ENCODE results near the gene NSMCE1.

Gene NSMCE1

GRCh38 chr16:27240948-27241531 is 27.5 kb downstream of the NSMCE1 start:
- ATAC-seq (replicated peaks) (no peak), DNase-seq (no peak)
- H3K4me3 Mint-ChIP-seq, result no peak overlapping the region
- no peaks in the 10 kb centered on the region for H3K9me3 Mint-ChIP-seq
- peaks cover 57 to 59% of the 10 kb centered on the region in 2 donors for H3K4me1 Mint-ChIP-seq (ENCODE audit: low read depth in 2 of 2)
- H3K36me3 Mint-ChIP-seq (ENCODE audit: insufficient read depth), result peaks cover 15% of the 10 kb centered on the region
- H3K27me3 Mint-ChIP-seq, result no peaks in the 10 kb centered on the region
- peak overlapping the region in 1 of 2 donors; percentile 87 for H3K27ac Mint-ChIP-seq

DNA sequence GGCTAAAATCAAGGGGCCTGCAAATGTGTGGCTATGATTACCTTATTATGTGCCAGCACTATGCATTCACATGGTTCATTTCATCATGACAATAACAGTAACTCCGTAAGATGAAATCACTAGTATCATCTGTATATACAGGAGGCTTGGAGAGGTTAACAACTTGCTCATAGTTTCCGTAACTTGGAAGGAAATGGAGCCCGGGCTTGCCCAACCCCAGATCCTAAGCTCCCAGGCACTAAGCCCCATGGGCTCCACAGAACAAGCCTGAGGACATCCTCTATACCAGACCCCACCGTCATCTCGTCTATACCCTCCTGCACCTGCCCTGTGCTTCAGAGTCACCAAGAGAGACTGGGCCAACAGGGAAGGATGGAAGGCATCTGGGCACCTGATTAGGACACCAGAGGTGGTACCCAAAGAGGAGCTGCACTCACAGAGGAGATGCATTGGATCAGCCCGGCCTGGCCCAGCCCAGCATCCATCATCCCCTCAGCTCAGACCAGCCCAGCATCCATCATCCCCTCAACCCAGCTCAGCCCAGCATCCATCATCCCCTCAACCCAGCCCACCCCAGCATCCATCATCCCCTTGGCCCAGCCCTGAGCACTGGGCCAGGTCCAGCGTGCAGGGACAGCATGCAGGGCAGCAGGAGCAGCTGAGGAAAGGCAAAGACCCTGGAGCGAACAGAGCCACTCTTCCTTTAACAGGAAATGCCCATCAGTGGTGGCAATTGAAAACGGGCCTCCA is 28.5 kb downstream of the NSMCE1 start:
- ATAC-seq (replicated peaks) (no peak), DNase-seq (no peak)
- peaks cover 22% of the 10 kb centered on the region for H3K36me3 Mint-ChIP-seq (ENCODE audit: insufficient read depth)
- H3K4me1 Mint-ChIP-seq (ENCODE audit: low read depth in 2 of 2), result peaks cover 62 to 63% of the 10 kb centered on the region in 2 donors
- H3K27ac Mint-ChIP-seq, result peak overlapping the region in 1 of 2 donors; percentile 98
- H3K27me3 Mint-ChIP-seq, result no peaks in the 10 kb centered on the region
- H3K4me3 Mint-ChIP-seq, result no peak overlapping the region
- no peaks in the 10 kb centered on the region for H3K9me3 Mint-ChIP-seq

- Mint-ChIP-seq H3K4me1 (ENCODE audit: low read depth in 2 of 2) (peaks cover 64 to 65% of the 10 kb centered on the region in 2 donors), H3K4me3 (peak overlapping the region; percentile 61 to 74), H3K27me3 (no peaks in the 10 kb centered on the region), H3K36me3 (ENCODE audit: insufficient read depth) (peaks cover 26% of the 10 kb centered on the region), H3K27ac (peak overlapping the region; percentile 90 to 98), H3K9me3 (no peaks in the 10 kb centered on the region)
- no peak for DNase-seq
- no peak for ATAC-seq (replicated peaks)
Observed at GRCh38 chr16:27239026-27239425, 29.5 kb downstream of the NSMCE1 start.

DNA sequence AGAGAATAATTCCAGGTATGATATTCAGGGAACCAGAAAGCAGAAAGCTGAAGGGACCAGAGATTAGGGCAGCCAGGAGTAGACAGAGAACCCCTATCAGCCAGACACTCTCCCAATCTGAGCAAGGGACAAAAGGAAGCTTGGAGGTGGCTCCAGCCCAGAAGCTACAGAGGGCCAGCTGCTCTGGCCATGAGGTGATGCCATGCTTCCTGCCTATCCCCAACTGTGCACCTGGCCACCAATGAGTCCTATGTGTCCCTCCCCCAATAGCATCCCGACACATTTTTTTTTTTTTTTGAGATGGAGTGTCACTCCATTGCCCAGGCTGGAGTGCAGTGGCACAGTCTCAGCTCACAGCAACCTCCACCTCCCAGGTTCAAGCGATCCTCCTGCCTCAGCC is 30.0 kb downstream of the NSMCE1 start:
- peak overlapping the region; percentile 90 to 98 for H3K27ac Mint-ChIP-seq
- H3K4me1 Mint-ChIP-seq (ENCODE audit: low read depth in 2 of 2), result peaks cover 63 to 64% of the 10 kb centered on the region in 2 donors
- H3K36me3 Mint-ChIP-seq (ENCODE audit: insufficient read depth), result peaks cover 29% of the 10 kb centered on the region
- H3K27me3 Mint-ChIP-seq, result no peaks in the 10 kb centered on the region
- no peak for ATAC-seq (replicated peaks)
- DNase-seq, result no peak
- peak overlapping the region; percentile 61 to 74 for H3K4me3 Mint-ChIP-seq
- H3K9me3 Mint-ChIP-seq, result no peaks in the 10 kb centered on the region

DNA sequence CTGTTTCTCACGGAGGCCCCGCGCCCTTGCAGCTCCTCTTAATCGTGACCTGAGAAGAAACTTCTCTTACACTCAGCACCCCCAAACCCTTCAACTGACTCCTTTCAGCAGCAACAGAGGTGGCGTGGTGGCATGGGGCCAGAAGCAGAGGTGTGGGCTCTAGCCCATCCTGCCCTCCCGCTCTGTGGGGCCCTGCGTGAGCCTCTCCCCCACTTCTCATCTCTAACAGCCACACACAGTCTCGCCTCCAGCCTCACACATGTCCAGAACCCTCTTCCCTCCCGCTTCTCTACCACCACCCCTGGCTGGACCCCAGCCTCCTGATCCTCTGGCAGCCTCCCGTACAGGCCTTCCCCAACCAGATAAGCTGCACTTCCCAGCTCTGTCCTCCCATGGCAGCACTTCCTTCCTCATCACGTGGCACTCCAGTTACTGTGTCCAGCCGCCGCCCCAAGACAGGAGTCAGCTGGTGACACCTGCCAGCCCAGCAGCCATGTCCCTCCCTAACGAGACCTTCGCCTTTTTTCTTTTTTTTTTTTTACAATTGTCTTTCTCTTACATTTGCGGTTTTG is 30.5 kb downstream of the NSMCE1 start:
- peaks cover 29% of the 10 kb centered on the region for H3K36me3 Mint-ChIP-seq (ENCODE audit: insufficient read depth)
- no peaks in the 10 kb centered on the region for H3K9me3 Mint-ChIP-seq
- H3K27me3 Mint-ChIP-seq, result no peaks in the 10 kb centered on the region
- peak overlapping the region; percentile 61 to 74 for H3K4me3 Mint-ChIP-seq
- DNase-seq, result peak; percentile 38 to 46 (median 39)
- peak; percentile 6 for ATAC-seq (replicated peaks)
- H3K27ac Mint-ChIP-seq, result peak overlapping the region; percentile 90 to 98
- peaks cover 61 to 62% of the 10 kb centered on the region in 2 donors for H3K4me1 Mint-ChIP-seq (ENCODE audit: low read depth in 2 of 2)

DNA sequence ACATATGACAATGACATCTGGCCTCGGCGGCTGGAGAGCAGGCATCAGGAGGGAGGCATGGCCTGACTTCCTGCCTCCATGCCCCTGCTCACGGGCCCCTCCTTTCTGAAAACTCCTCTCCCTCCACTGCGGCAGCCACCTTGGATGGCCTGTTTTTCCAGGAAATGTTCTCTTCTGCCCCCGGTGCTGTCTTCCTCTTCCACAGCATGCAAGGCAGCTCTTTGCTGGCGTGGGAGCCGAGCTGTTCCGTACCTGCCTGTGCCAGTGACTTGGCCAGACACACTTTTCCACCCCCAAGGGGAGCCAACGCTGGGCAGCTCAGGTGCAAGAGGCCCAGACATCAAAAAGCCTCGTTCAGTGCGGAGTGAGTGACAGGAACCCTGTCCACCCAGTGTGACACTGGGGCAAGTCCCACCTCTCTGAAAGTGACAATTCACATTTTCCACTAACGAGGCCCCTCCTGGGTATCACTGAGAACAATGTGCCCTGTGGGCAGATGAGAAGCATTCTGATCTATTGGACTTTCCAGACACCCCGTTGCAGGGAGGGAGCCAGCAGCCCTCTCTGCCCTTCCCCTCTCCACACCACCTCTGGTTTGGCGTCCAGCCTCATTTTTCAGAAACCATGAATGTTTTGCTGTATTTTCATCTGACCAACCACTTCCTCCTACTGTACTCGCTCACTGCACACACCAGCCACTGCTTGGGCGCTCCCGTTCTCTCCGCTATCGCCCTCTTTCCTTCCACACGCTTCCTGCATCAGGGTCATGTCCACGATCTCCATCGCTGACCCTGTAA is 31.2 kb downstream of the NSMCE1 start:
- DNase-seq, result peak; percentile 50 to 60 (median 52)
- Mint-ChIP-seq H3K36me3 (ENCODE audit: insufficient read depth) (peaks cover 29% of the 10 kb centered on the region), H3K4me1 (ENCODE audit: low read depth in 2 of 2) (peaks cover 58 to 62% of the 10 kb centered on the region in 2 donors), H3K9me3 (no peaks in the 10 kb centered on the region), H3K4me3 (peak overlapping the region; percentile 61 to 74), H3K27me3 (no peaks in the 10 kb centered on the region), H3K27ac (peak overlapping the region; percentile 90 to 98)
- peak; percentile 55 for ATAC-seq (replicated peaks)

DNA sequence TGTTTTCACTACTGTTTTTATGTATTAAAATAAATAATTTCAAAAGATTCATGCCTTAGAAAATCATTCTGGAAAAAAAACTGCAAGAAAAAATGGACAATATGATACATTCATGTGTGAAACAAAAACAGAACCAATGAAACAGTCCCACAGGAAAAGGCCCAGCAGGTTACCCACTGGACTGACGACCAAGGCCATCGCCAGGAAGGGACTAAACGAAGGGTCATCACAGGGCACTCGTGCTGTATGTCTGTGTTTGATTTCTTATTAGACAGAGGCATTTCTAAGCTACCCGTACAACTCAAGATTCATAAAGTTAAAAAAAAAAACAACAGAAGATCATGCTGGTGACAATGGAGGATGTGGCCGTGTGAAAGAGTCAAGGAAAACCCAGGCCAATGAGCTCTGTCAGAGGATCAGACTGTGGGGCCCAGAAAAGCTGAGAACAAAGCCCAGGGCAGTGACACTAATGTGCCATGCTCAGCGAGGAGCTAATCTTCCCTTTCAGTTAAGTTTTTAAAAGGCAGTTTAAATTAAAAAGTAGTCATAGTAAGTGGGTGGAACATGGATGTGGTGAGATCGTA is 31.8 kb downstream of the NSMCE1 start:
- peaks cover 29% of the 10 kb centered on the region for H3K36me3 Mint-ChIP-seq (ENCODE audit: insufficient read depth)

GRCh38 chr16:27235938-27236245 is 32.7 kb downstream of the NSMCE1 start:
- H3K4me3 Mint-ChIP-seq, result peak overlapping the region; percentile 81 to 84
- H3K9me3 Mint-ChIP-seq, result no peaks in the 10 kb centered on the region
- H3K36me3 Mint-ChIP-seq (ENCODE audit: insufficient read depth), result peaks cover 29% of the 10 kb centered on the region
- DNase-seq (no peak), ATAC-seq (replicated peaks) (no peak)
- H3K27ac Mint-ChIP-seq, result peak overlapping the region; percentile 90 to 98
- peaks cover 64 to 75% of the 10 kb centered on the region in 2 donors for H3K4me1 Mint-ChIP-seq (ENCODE audit: low read depth in 2 of 2)
- no peaks in the 10 kb centered on the region for H3K27me3 Mint-ChIP-seq

More for the DNA sequence above, 31.8 kb downstream of the NSMCE1 start:
- Mint-ChIP-seq H3K4me1 (ENCODE audit: low read depth in 2 of 2) (peaks cover 57 to 67% of the 10 kb centered on the region in 2 donors), H3K27ac (peak overlapping the region; percentile 90 to 98), H3K4me3 (peak overlapping the region; percentile 61 to 74), H3K9me3 (no peaks in the 10 kb centered on the region), H3K27me3 (no peaks in the 10 kb centered on the region)
- DNase-seq (no peak), ATAC-seq (replicated peaks) (no peak)

GRCh38 chr16:27235055-27235937 is 33.3 kb downstream of the NSMCE1 start:
- peak; percentile 83 to 86 (median 83) for DNase-seq
- peak overlapping the region; percentile 81 to 84 for H3K4me3 Mint-ChIP-seq
- ATAC-seq (replicated peaks), result peak; percentile 68
- H3K27ac Mint-ChIP-seq, result peak overlapping the region; percentile 90 to 98
- H3K9me3 Mint-ChIP-seq, result no peaks in the 10 kb centered on the region
- H3K4me1 Mint-ChIP-seq (ENCODE audit: low read depth in 2 of 2), result peaks cover 70 to 81% of the 10 kb centered on the region in 2 donors
- H3K27me3 Mint-ChIP-seq, result no peaks in the 10 kb centered on the region
- peaks cover 29% of the 10 kb centered on the region for H3K36me3 Mint-ChIP-seq (ENCODE audit: insufficient read depth)

- Mint-ChIP-seq H3K4me1 (ENCODE audit: low read depth in 2 of 2) (peaks cover 71 to 85% of the 10 kb centered on the region in 2 donors), H3K27ac (peak overlapping the region; percentile 90 to 98), H3K27me3 (no peaks in the 10 kb centered on the region), H3K36me3 (ENCODE audit: insufficient read depth) (peaks cover 29% of the 10 kb centered on the region), H3K9me3 (no peaks in the 10 kb centered on the region), H3K4me3 (peak overlapping the region; percentile 81 to 84)
- ATAC-seq (replicated peaks) (no peak), DNase-seq (no peak)
Observed at GRCh38 chr16:27234603-27235002, 34.0 kb downstream of the NSMCE1 start.

DNA sequence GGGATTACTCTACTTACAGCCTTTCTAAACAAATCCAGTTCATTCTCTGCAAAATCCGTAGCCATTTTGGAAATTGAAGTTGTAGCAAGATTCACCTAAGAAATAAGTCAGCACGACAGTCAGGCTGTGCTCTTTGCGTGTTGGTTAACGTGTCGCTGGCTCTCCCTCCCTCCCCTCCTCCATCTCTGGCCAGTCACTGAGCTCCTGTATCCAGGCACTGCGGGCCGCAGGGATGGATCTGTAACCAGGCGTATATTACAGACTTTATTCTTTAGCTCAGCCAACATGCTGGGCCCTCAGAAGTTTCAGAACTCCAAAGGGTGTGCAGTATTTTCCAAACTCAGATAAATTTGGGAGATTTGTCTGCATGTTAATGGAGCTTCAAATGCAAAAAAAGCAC is 34.4 kb downstream of the NSMCE1 start:
- peak overlapping the region; percentile 81 to 84 for H3K4me3 Mint-ChIP-seq
- peaks cover 72 to 83% of the 10 kb centered on the region in 2 donors for H3K4me1 Mint-ChIP-seq (ENCODE audit: low read depth in 2 of 2)
- H3K36me3 Mint-ChIP-seq (ENCODE audit: insufficient read depth), result peaks cover 29% of the 10 kb centered on the region
- ATAC-seq (replicated peaks) (no peak), DNase-seq (no peak)
- no peaks in the 10 kb centered on the region for H3K9me3 Mint-ChIP-seq
- H3K27me3 Mint-ChIP-seq, result no peaks in the 10 kb centered on the region
- H3K27ac Mint-ChIP-seq, result peak overlapping the region; percentile 90 to 98

- peak overlapping the region; percentile 81 to 84 for H3K4me3 Mint-ChIP-seq
- no peak for DNase-seq
- no peak for ATAC-seq (replicated peaks)
- H3K36me3 Mint-ChIP-seq (ENCODE audit: insufficient read depth), result peaks cover 29% of the 10 kb centered on the region
- peak overlapping the region; percentile 90 to 98 for H3K27ac Mint-ChIP-seq
- H3K27me3 Mint-ChIP-seq, result no peaks in the 10 kb centered on the region
- H3K4me1 Mint-ChIP-seq (ENCODE audit: low read depth in 2 of 2), result peaks cover 75 to 82% of the 10 kb centered on the region in 2 donors
- H3K9me3 Mint-ChIP-seq, result no peaks in the 10 kb centered on the region
Observed at GRCh38 chr16:27233731-27234130, 34.8 kb downstream of the NSMCE1 start.
